CD4-positive, alpha-beta T cell (primary cell): ENCODE results near the gene UQCC3. TPM values are rescaled to one million over a fixed set of nuclear protein-coding genes. Genes with fewer than 3 reads are reported as not detected.

ENCODE experiments used
- ATAC-seq: fragments of 200-7000 bp; cut with Tn5 transposase; one replicate; pipeline ENCODE4 v1.10.0; 2022; ENCODE audit warnings: mild to moderate bottlenecking; ENCODE audit not compliant: poor library complexity
- CTCF ChIA-PET: fragments of 350-600 bp; sonication (Branson Sonifier 250); formaldehyde crosslinking; loops from one replicate; lab custom pipeline; 2021; ENCODE audit warnings: antibody characterized with exemption, inconsistent platforms; lab: Charles Lee
- POLR2A ChIA-PET: fragments of 350-600 bp; sonication (Branson Sonifier 250); formaldehyde crosslinking; loops from one replicate; lab custom pipeline; 2021; ENCODE audit warnings: antibody characterized with exemption, inconsistent platforms; lab: Charles Lee
- DNase-seq, 14 experiments: peaks; one replicate each; pipeline ENCODE4 v3.0.0-alpha.2; 2013 to 2020; ENCODE audit warnings: mixed read lengths in 2 of 14
- H3K27ac ChIP-seq, 2 donors: one replicate each; pipeline versions ENCODE4 v1.5.1 to v1.7.0; 2013; ENCODE audit warnings: low read length in 2 of 2, low read depth in 1 of 2, mild to moderate bottlenecking in 1 of 2
- H3K27me3 ChIP-seq, 2 experiments: 1 replicate in 1 of 2; 2 replicates in 1 of 2; pipeline versions ENCODE4 v1.6.1 to v1.7.0; 2013; ENCODE audit warnings: low read length in 2 of 2, control low read depth in 1 of 2, mild to moderate bottlenecking in 1 of 2, moderate library complexity in 1 of 2; ENCODE audit not compliant: insufficient read depth in 2 of 2, control insufficient read depth in 1 of 2
- H3K36me3 ChIP-seq: one replicate; pipeline ENCODE4 v1.6.1; 2013; ENCODE audit warnings: low read length, control low read depth; ENCODE audit not compliant: insufficient read depth
- H3K4me1 ChIP-seq: one replicate; pipeline ENCODE4 v1.6.1; 2013; ENCODE audit warnings: low read length, control low read depth; ENCODE audit not compliant: insufficient read depth
- H3K4me3 ChIP-seq: one replicate; pipeline ENCODE4 v1.5.1; 2013; ENCODE audit warnings: mild to moderate bottlenecking, low read length, moderate library complexity
- H3K9me3 ChIP-seq, 2 experiments: 1 replicate in 1 of 2; 2 replicates in 1 of 2; pipeline versions ENCODE4 v1.6.1 to v1.7.0; 2013; ENCODE audit warnings: low read length in 2 of 2, mild to moderate bottlenecking in 2 of 2, control low read depth in 1 of 2, moderate library complexity in 1 of 2; ENCODE audit not compliant: control insufficient read depth in 1 of 2, insufficient read depth in 1 of 2
- H3K27ac Mint-ChIP-seq: one replicate; pipeline ENCODE4 v1.8.0; 2020; ENCODE audit warnings: mixed read lengths
- H3K27me3 Mint-ChIP-seq: one replicate; pipeline ENCODE4 v1.8.0; 2021; ENCODE audit warnings: mixed read lengths
- H3K36me3 Mint-ChIP-seq: one replicate; pipeline ENCODE4 v1.8.0; 2021; ENCODE audit warnings: low read depth, mixed read lengths
- H3K4me1 Mint-ChIP-seq: one replicate; pipeline ENCODE4 v1.8.0; 2021; ENCODE audit warnings: low read depth, mixed read lengths
- H3K4me3 Mint-ChIP-seq: one replicate; pipeline ENCODE4 v1.8.0; 2020; ENCODE audit warnings: mild to moderate bottlenecking, mixed read lengths
- H3K9me3 Mint-ChIP-seq: one replicate; pipeline ENCODE4 v1.8.0; 2020; ENCODE audit warnings: mixed read lengths
- CTCF ChIP-seq: fragments of 200-600 bp; IDR thresholded peaks from one replicate; pipeline ENCODE4 v1.8.0; 2022; ENCODE audit warnings: antibody characterized with exemption, mild to moderate bottlenecking
- intact Hi-C, 2 experiments: fragments of 100-400 bp; cut with DNase I in 1 of 2; cut with micrococcal nuclease in 1 of 2; formaldehyde crosslinking; loops; one replicate each; pipeline versions ENCODE4 v1.15.1 to v1.9.0; 2023 to 2025; cut with DNase I, micrococcal nuclease
- total RNA-seq, 174 experiments: library from RNA in 2 of 174; stranded (reverse) in 2 of 174; gene quantifications; one replicate each; pipeline ENCODE4 v1.2.3 and lab custom pipeline; 2021 to 2026

The UQCC3 gene
- total RNA-seq, 2 experiments from 2014 or later: 1.5 to 2.3 TPM

GRCh38 chr11:62676698-62677097 lies 5.2 kb downstream of the UQCC3 start:
- Mint-ChIP-seq H3K4me1 (peaks cover 61% of the 10 kb centered on the region), H3K36me3 (peaks cover 46% of the 10 kb centered on the region), H3K27me3 (no peaks in the 10 kb centered on the region), H3K4me3 (peak overlapping the region; percentile 91), H3K9me3 (no peaks in the 10 kb centered on the region), H3K27ac (peak overlapping the region; percentile 87)
- peaks cover 49% of the 10 kb centered on the region for H3K4me1 ChIP-seq
- TF ChIP-seq CTCF: no peak
- DNase-seq (no peak), ATAC-seq (no peak)
- peaks cover 40% of the 10 kb centered on the region for H3K36me3 ChIP-seq
- H3K27me3 ChIP-seq: no peaks in the 10 kb centered on the region
- ChIA-PET CTCF (interaction anchor here (0.6 to 0.8 kb wide), 2 partner anchors 53 to 1250 kb away, joined by 3 read pairs; no protein-coding TSS in a partner anchor), POLR2A (interaction anchor here (0.5 to 5.4 kb wide), 5 partner anchors 10 to 85 kb away, joined by 3 to 43 read pairs (median 5); partner anchors contain the start of genes C11orf98, CSKMT, HNRNPUL2 and TUT1)
- H3K9me3 ChIP-seq: no peaks in the 10 kb centered on the region
- H3K27ac ChIP-seq: peak overlapping the region in 1 of 2 donors; percentile 4
- H3K4me3 ChIP-seq: no peak overlapping the region
- intact Hi-C loops: no loop called here

- peak overlapping the region; percentile 51 to 97 for H3K27ac ChIP-seq
These were observed 5.7 kb downstream of the UQCC3 start for GRCh38 chr11:62677156-62677555.

GRCh38 chr11:62677714-62678113 lies 6.2 kb downstream of the UQCC3 start:
- DNase-seq: no peak
- TF ChIP-seq CTCF: no peak
- Histone ChIP-seq H3K4me1 (peaks cover 40% of the 10 kb centered on the region), H3K27me3 (no peaks in the 10 kb centered on the region), H3K36me3 (peaks cover 40% of the 10 kb centered on the region), H3K4me3 (peak overlapping the region; percentile 100), H3K27ac (peak overlapping the region; percentile 97), H3K9me3 (no peaks in the 10 kb centered on the region)
- H3K27me3 Mint-ChIP-seq: no peaks in the 10 kb centered on the region
- ChIA-PET CTCF (no interaction called here), POLR2A (interaction anchor here (0.9 to 5.4 kb wide), 4 partner anchors 11 to 86 kb away, joined by 3 to 43 read pairs (median 10); partner anchors contain the start of genes C11orf98, CSKMT, HNRNPUL2 and TUT1)
- peak overlapping the region; percentile 91 for H3K4me3 Mint-ChIP-seq
- H3K27ac Mint-ChIP-seq: peak overlapping the region; percentile 87
- peaks cover 38% of the 10 kb centered on the region for H3K36me3 Mint-ChIP-seq
- H3K9me3 Mint-ChIP-seq: no peaks in the 10 kb centered on the region
- H3K4me1 Mint-ChIP-seq: peaks cover 52% of the 10 kb centered on the region
- no peak for ATAC-seq
- intact Hi-C loops: no loop called here

More at GRCh38 chr11:62677156-62677555, 5.7 kb downstream of the UQCC3 start:
- Mint-ChIP-seq H3K4me1 (peaks cover 57% of the 10 kb centered on the region), H3K9me3 (no peaks in the 10 kb centered on the region), H3K27ac (peak overlapping the region; percentile 87), H3K4me3 (peak overlapping the region; percentile 91), H3K36me3 (peaks cover 41% of the 10 kb centered on the region), H3K27me3 (no peaks in the 10 kb centered on the region)
- ChIA-PET CTCF (interaction anchor here (0.6 kb wide), 1 partner anchor 1250 kb away, joined by 3 read pairs; no protein-coding TSS in a partner anchor), POLR2A (interaction anchor here (0.5 to 5.4 kb wide), 5 partner anchors 10 to 86 kb away, joined by 3 to 43 read pairs (median 5); partner anchors contain the start of genes C11orf98, CSKMT, HNRNPUL2 and TUT1)
- DNase-seq (no peak), ATAC-seq (no peak)
- no peak overlapping the region for H3K4me3 ChIP-seq
- no peaks in the 10 kb centered on the region for H3K9me3 ChIP-seq
- no peaks in the 10 kb centered on the region for H3K27me3 ChIP-seq
- intact Hi-C loops: no loop called here
- H3K36me3 ChIP-seq: peaks cover 40% of the 10 kb centered on the region
- no peak for TF ChIP-seq CTCF
- H3K4me1 ChIP-seq: peaks cover 46% of the 10 kb centered on the region
